HG02678 (cell line): Measurements from ENCODE around the gene CLMN.

Experiments used
- ATAC-seq: cut with Tn5 transposase; IDR thresholded peaks from one replicate; pipeline ENCODE4 v1.9.1; 2021; ENCODE audit warnings: mild to moderate bottlenecking, moderate library complexity; ENCODE audit not compliant: unreplicated experiment

Gene CLMN

DNA sequence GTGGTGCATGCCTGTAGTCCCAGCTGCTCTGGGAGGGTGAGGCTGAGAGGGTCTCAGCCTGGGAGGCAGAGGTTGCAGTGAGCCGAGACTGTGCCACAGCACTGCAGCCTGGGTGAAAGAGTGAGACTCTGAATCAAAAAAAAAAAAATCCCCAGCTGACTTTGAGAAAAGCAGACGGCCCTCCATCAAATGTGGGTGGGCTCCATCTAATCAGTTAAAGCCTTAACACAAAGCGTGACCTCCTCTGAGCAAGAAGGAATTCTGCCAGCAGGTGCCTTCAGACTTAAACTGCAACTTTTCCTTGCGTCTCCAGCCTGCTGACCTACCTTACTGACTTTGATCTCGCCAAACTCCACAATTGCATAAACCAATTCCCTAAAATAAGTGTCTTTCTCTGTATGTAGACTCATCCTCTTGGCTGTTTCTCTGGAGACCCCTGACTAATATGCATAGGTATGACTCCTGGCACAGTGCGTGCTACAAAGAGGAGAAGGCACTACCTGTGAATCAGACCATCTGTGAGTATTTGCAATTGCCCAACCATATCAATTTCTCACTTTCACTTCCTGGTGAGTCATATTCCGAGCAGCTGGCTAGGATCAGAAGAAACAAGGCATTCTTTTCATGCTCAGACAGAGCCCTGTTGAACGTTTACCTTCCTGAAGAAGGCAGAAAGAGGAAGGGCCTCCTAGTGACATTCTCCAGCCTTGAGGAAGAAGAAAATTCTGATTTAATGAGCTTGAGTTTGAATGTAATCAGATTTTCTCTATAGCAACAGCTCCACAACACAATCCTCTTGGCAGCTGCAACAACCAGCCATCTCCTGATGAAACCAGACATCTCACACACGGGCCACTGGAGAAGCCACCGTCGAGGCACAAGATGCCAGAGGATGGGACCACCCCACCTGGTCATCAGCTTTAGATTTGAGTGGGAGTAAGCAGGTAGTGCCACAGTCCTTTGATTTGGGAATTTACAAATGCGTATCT lies 54.3 kb downstream of the CLMN start:
- ATAC-seq = peak; percentile 94

DNA sequence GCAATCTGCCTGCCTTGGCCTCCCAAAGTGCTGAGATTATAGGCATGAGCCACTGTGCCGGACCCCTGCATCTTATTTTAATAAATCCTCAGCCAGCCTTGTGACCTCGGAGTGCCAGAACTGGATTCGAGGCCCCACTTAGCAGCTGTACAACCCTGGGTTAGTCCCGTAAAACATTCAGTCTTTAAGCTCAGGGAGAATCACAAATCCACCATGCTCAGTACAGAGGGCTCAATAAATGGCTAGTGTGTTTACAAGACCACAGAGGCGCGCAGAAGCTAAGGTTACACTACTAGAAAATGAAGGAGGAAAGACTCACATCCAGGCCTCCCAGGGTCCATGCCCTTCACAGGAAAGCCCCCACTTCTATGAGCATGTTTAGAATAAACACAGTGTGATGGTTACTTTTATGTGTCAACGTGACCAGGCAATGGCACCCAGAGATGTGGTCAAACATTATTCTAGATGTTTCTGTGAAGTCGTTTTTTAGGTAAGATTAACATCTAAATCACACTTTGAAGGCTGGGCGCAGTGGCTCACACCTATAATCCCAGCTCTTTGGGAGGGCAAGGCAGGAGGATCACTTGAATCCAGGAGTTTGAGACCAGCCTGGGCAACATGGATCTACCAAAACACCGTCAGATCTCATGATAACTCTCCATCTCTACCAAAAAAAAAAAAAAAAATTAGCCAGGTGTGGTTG lies 55.3 kb downstream of the CLMN start:
- ATAC-seq = no peak

DNA sequence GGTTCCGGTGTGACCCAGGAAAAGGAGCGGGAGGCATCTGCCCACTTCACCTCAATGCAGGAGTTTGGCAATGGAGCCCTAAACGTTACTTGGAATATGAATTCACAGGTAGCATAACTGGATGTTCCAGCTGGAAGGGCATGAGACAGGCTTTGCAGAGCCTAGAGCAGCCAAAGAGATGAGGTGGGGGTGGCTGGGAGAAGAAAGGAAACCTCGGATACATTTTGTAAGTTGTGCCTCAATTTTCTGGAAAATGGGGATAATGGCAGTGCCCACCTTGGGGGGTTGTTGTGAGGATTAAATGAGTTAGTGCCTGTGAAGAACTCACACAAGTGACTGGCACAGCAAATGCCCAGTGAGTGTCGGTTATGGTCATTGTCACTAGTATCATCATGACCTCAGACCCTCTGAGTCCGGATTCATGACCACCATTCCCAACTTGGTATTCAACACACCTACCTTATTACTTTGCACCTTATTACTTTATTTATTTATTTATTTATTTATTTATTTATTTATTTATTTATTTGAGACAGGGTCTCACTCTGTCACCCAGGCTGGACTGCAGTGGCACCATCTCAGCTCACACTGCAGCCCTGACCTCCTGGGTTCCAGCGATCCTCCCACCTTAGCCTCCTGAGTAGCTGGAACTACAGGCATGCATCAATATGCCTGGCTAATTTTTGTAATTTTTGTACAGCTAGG lies 56.0 kb downstream of the CLMN start:
- ATAC-seq = no peak

DNA sequence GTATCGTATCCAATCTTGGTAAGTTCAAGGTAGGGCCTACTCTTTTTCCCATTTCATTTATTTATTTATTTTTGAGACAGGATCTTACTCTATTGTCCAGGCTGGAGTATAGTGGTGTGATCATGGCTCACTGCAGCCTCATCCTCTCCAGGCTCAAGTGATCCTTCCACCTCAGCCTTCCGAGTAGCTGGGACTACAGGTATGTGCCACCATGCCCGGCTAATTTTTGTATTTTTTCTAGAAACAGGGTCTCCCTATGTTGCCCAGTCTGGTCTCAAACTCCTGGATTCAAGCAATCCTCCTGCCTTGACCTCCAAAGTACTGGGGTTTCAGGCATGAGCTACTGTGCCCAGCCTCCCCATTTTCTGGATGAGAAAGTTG lies 57.2 kb downstream of the CLMN start:
- no peak for ATAC-seq

DNA sequence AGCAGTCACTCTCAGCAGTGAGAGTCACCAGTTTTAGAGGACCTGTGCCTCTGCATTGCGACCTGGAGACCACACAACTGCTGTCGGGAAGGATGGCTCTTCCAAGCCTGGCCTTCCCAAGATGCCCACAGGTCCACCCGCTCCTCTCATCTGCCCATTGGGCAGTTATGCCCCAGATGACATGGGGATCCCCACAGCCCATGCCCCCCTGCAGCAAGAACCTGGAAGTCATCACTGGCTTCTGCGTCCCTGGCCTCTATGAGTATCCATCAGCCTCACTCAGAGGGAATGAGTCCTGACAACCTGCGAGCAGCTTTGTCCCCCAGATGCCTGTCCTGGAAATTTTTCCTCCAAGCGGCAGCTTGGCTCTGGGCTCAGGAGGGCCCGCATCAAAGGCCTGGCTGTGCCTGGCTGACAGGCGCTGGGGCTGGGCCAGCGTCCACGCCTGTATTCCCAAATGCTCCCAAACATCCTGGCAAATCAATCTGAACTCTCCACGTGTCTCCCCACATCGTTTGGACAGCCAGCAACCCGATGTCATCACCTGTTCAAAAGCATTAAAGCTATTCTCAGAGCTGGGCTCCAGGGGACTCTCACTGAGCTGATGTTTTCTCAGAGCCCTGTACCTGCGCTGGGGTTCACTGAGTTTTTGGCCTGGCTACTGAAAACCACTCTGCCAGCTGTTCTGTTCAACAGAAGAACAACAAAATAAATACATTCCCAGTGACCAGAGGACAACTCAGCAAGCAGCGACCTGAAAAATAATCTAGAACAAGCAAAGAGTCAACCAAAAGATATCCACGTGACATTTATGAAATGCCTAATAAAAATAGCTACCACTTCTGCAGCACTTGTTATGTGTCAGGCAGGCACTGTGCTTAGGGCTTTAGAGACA lies 57.8 kb downstream of the CLMN start:
- no peak for ATAC-seq

DNA sequence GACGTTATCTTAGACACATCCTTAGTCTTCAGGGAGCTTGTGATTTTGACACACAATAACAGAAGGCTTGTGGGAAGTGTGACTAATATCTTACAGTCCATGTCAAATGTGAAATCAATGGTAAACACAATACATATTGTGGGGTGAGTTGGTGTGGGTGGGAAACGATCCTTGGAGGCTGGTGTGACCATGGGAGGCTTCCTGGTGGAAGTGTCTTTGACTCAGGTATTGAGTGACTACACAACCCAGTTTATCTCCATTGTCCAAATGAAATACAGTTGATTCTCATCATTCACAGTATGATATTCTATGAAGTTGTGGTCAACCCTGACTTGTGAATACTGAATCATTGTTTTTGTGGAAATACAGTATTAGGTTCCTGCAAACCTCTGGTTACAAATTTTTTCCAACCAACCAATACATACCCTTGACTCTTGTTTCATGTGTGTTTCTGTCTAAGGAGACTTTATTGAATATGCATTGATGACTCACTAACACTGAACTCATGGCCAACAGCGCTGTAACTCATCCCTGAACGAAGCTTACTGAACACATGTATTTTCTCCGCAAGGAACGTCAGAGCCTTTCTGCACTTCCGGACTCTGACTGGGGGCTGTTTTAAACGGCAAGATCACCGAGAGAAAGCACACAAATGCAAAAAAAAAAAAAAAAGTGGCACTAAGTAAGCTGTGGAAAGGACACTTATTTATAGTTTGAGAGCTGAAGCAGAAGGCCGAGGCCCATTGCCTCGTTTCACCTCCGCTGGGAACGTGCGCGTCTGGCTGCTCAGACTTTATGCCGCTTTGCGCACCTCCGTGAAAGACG lies 59.0 kb downstream of the CLMN start:
- no peak for ATAC-seq

DNA sequence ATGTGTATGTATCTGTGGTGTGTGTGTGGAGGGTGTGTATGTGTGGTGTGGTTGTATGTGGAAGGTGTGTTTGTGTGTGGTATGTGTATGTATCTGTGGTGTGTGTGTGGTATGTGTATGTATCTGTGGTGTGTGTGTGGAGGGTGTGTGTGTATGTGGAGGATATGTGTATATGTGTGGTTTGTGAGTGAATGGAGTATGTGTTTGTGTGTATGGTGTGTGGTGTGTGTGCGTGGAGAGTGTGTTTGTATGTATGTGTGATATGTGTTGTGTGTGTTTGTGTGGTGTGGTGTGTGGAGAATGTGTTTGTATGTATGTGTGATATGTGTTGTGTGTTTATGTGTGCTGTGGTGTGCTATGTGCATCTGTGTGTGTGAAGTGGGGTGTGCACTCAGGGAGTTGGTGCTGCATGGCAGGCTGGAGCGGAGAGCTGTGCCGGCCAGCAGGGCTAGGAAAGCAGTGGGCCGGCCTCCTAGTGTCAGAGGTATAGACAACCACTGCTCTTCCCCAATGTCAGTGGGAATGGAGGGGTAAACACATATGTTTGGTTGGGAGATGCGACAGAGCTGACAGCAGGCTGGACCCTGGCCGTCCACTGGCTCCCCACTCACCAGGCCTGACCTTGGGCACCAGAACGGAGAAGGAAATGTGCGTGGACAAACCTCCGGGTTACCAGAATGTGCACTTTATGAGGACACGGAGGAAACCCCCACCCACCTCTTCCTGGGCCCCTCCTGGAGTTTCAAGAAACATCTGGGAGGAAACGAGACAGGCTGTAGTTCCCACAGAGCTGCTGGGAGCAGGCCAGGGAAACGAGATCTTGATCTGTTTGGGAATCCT lies 60.7 kb downstream of the CLMN start:
- no peak for ATAC-seq

DNA sequence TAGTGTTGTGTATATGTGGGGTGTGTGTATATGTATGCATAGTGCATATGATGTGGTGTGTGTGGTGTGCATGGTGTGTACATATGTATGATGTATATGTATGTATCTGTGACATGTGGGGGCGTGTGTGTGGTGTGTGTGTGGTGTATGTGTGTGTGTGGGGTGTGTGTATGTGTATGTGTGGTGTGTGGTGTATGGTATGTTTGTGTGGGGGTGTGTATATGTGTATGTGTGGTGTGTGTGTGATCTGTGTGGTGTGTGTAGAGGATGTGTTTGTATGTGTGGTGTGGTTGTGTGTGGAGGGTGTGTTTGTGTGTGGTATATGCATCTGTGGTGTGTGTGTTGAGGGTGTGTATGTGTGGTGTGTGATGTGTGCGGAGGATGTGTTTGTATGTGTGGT lies 61.6 kb downstream of the CLMN start:
- ATAC-seq = no peak

DNA sequence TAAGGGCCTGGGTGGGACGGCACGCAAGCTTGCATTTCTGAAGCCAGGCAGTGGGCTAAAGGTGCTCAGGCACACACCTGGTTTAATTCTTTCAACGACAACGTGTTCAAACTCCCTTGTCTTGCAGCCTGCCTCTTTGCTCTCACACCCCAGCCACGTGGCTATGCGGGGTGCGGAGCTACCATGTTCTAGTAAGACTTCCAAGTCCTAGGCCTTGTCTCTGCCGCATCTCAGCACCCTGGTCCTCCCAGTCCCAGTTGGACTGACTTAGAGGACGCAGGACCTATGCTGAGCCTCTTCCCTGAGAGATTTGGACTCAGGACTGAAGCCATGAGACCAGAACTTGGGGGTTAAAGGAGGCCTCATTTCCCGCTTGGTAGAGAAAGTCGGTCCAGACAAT lies 62.2 kb downstream of the CLMN start:
- ATAC-seq = no peak

DNA sequence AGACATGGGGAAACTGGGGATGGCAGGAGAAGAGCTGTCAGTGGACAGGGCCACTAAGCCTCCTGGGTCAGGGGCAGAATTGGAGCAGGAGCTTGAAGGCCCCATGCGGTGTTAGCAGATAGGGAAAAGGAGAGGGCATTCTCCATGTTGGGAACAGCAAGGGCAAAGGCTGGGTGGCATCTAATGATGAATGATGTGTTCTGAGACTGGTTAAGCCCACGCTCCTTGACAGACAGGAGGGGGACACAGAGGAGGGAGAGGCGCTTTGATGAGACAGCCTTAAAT lies 63.0 kb downstream of the CLMN start:
- no peak for ATAC-seq

DNA sequence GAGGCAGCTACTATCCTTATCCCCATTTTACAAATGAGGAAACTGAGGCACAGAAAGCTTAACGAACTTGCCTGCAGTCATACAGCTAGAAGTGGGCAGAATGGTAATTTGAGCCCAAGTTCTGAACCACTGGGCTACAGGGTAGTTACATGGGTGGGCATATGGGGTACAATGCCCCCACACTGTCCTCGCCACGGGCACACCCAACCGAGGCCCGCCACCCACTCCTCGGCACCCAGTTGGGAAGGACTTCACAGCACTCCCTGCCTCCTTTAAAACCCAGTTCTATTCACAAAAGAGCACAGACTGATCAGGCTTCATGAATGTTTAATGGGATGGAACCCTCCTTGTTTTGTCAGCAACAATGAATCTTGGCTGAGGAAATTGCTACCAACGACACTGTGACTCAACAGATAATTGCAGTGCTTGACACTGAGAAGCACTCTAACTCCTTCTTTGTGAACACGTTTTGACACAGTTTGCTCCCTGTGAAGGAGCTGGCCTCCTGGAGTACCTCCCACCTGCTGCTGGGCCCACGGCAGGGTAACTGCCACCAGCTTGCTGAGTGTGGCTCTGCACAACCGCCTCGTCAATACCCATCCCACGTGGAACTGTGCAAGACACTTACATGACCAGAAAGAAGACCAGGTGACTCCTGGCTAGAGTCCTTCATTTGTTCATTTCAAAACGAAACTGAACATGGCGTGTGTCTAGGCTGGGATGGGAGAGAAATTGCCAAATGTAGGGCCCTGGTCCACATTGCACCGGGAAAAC lies 63.5 kb downstream of the CLMN start:
- no peak for ATAC-seq

DNA sequence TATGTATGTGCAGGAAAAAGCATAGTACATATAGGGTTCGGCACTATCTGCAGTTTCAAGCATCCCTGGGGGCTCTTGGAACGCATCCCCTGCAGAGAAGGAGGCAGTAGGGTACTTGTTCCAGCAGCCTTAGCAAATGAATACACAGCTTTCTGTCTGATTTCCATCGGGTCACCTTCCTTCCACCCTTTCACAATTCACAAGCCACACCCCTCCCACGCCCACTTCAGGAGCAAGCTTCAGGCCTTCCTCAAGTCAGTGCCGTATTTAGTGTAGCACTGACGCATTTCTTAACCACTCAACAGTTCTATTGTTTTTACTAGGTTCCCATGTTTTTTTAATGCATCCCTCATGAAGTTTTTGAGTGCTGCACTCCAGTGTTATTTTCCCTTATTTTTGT lies 64.2 kb downstream of the CLMN start:
- ATAC-seq = peak; percentile 37

DNA sequence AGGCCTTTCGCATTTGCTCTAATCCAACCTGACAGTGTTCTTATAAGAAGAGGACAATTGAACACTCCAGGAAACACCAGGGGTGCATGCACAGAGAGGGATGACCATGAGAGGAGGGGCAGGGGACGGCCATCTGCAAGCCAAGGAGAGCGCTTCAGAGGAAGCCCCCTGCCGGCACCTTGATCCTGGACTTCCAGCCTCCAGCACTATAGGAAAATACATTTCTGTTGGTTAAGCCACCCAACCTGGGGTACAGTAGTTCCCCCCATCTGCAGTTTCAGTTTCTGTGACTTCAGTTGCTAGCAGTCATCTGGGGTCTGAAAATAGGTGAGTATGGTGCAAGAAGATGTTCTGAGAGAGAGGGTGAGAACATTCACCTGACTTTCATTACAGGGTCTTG lies 64.7 kb downstream of the CLMN start:
- ATAC-seq = peak; percentile 76

DNA sequence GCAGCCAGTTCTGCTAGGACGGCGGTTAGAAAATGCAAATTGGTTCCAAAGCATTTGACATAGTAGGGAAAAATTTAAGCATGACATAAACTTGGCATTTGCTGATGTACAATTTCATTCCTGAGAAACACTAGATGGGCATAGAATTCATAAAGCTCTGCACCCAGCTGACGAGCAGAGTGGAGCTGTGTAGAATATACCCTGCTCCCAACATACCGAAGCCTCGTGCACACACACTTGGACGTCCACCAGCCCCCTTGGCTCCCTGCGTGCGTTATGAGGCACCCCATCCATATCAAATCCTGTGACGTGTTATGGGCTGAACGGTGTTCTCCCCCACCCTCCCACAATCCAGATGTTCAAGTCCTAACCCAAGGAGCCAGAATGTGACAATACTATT lies 65.4 kb downstream of the CLMN start:
- no peak for ATAC-seq

DNA sequence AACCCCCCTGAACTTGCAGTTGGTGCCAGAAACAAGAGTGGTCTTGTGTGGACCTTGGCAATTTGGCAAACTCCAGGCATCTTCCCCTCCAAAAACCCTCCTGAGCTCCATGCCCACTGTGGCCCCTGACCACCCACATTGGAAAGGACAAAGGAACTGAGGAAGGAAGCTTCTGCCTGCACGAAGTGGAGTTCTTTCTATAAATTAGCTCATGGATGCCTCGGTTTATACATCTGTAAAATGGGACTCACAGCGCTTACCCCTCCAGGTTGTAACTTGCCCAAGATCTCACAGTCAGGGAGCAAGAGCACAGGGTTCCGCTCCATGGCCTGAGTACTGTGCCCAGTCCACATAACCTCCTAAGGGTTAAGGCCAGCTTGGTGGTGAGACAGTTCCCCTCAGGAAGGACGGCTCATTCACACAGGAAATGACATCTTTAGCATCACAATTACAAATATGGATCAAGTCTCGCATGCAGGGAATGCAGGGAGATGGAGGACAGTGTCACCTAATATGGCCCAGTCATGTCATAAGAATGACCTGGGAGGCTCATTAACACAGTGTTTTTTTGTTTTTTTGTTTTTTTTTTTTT lies 66.6 kb downstream of the CLMN start:
- no peak for ATAC-seq

DNA sequence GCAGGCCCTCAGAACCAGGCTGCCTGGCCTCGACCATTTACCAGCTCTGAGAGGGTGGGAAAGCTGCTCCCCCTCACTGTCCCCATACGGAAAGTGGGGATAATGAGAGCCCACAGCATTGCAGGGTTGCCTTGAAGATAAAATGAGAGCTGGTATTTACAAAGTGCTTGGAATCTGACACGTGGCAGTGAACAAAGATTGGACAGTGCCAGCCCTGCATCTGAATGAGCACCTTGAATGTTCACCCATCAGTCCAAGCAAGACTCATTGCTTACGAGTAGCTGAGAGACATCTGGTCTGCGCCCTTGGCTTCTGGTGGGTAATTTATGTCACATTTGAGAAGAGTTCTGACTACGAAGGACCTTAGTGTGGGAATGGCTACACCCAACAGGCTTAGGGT lies 67.5 kb downstream of the CLMN start:
- ATAC-seq = no peak

DNA sequence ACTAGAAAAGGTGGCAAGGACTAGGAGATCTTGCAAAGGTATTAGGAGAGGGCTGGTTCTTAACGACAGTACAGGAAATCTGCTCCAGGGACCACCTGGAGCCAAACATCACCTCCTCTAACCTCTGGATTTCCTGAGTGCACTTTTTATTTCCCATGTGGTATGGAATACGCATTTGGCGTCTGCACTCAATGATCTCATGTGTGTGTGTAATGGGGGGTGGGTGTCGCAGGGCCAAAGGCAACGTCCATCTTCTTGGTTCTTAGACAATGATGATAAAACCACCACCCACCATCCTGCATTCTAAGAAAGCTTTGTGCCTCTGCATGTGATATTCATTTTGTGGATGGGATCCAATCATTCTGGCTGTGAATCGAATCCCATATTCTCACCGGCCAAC lies 68.8 kb downstream of the CLMN start:
- no peak for ATAC-seq
